ENCODE measurements around the gene GRIA2.

GRIA2 gene

GRCh38 chr4:157389741-157390140, 169.2 kb downstream of the GRIA2 start:
- DNase-seq: no peak

GRCh38 chr4:157405070-157405469, 184.5 kb downstream of the GRIA2 start:
- no peak for DNase-seq

Data from C1 segment of cervical spinal cord (tissue), 14 donors.